AG04450 (cell line): ENCODE results near the gene STK32C. TPM values are rescaled to one million over a fixed set of nuclear protein-coding genes. Genes with fewer than 3 reads are reported as not detected.

ENCODE experiments used
- CTCF ChIA-PET: fragments of 300-600, 350-600 bp; formaldehyde crosslinking; extraction: SDS; loops from one replicate; lab custom pipeline; 2022; ENCODE audit warnings: antibody characterized with exemption, inconsistent platforms; lab: Charles Lee
- POLR2A ChIA-PET: fragments of 350-600 bp; formaldehyde crosslinking; extraction: SDS; loops from one replicate; lab custom pipeline; 2021; ENCODE audit warnings: antibody characterized with exemption, inconsistent platforms; lab: Yijun Ruan, JAX
- DNase-seq: peaks from one replicate; pipeline ENCODE4 v3.0.0-alpha.2; 2011; ENCODE audit warnings: low read depth, low spot score
- H3K27ac ChIP-seq: one replicate; pipeline ENCODE4 v1.5.1; 2012; ENCODE audit warnings: low read depth, low read length, control low read depth
- H3K27me3 ChIP-seq: one replicate; pipeline ENCODE4 v1.6.0; 2012; ENCODE audit warnings: low read length; ENCODE audit not compliant: control insufficient read depth, insufficient read depth
- H3K4me3 ChIP-seq: 2 replicates; pipeline ENCODE4 v1.5.1; 2011; ENCODE audit warnings: mild to moderate bottlenecking, low read depth, low read length, control low read depth
- H3K9me3 ChIP-seq: 2 replicates; pipeline ENCODE4 v1.5.1; 2012; ENCODE audit warnings: low read length; ENCODE audit not compliant: control insufficient read depth, insufficient read depth
- polyA plus RNA-seq: library from polyadenylated mRNA; depleted of rRNA; stranded (reverse); fragments of >200 nt; gene quantifications from 2 replicates; pipeline ENCODE4 v1.2.3, GENCODE V29; 2011
- TF ChIP-seq, protein P1 (sequence below): IDR thresholded peaks from 2 replicates; pipeline ENCODE4 v1.5.1; 2011; ENCODE audit warnings: low read depth, low read length, control low read depth, inconsistent platforms

Gene STK32C
- polyA plus RNA-seq, 1 experiment = 5.3 TPM

DNA sequence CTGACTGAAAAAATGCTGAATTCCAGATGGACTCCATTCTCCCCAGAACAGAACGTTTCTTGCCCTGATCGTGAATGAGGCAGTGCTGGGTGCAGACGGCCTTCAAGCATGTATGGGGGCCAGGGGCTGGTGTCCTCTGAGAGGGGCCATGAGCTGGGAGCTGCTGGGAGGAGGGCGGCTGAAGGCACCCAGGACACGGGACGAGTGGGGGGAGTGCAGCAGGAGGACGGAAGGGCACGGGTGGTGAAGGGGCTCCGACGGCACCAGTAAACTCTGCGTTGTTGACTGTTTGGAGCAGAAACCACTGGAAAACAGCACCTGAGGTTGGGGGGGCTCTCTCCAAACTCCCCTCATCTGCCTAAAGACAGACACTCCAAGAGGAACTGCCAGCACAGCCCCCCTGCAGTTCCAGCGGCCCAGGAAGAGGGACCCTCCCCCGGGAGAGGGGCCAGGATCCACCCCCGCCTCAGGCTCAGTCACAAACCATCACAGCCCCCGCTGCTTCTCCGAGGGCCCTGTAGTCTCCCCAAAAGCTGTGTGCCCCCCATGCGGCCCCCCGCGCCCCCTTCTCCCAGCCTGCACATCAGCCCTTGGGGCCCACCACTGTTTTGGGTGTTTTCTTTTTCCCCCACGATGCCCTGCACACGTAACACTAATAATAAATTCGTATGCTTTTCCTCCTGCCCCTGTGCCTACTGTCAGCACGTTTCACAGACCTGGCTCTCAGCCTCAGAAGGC, 65.5 kb downstream of the STK32C start:
- TF ChIP-seq, protein P1, sequence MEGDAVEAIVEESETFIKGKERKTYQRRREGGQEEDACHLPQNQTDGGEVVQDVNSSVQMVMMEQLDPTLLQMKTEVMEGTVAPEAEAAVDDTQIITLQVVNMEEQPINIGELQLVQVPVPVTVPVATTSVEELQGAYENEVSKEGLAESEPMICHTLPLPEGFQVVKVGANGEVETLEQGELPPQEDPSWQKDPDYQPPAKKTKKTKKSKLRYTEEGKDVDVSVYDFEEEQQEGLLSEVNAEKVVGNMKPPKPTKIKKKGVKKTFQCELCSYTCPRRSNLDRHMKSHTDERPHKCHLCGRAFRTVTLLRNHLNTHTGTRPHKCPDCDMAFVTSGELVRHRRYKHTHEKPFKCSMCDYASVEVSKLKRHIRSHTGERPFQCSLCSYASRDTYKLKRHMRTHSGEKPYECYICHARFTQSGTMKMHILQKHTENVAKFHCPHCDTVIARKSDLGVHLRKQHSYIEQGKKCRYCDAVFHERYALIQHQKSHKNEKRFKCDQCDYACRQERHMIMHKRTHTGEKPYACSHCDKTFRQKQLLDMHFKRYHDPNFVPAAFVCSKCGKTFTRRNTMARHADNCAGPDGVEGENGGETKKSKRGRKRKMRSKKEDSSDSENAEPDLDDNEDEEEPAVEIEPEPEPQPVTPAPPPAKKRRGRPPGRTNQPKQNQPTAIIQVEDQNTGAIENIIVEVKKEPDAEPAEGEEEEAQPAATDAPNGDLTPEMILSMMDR = no peak
- H3K4me3 ChIP-seq = no peak overlapping the region
- no peak overlapping the region for H3K27ac ChIP-seq
- DNase-seq = no peak
- ChIA-PET CTCF (interaction anchor here (0.6 kb wide), 1 partner anchor 355 kb away, joined by 3 read pairs; no protein-coding TSS in a partner anchor), POLR2A (no interaction called here)
- H3K9me3 ChIP-seq = no peaks in the 10 kb centered on the region; the same call in 1 of the 2 replicates
- peaks cover 14% of the 10 kb centered on the region for H3K27me3 ChIP-seq

DNA sequence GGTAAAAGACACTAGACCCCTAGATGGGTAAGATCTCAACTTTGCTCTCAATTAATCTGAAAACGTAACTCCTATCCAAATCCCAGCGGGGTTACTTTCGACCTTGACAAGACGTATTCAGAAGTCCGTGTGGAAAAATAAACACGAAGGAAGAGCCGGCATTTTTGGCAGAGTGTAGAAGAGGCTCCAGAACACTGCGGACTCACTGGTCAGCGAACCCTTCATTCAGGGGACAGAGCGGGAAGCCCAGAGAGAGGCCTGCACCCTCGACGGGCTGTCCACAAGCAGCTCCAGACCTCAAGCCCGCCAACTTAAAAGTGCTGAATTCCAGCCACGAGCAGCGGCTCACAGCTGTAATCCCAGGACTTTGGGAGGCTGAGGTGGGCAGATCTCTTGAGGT, 66.3 kb downstream of the STK32C start:
- peaks cover 12% of the 10 kb centered on the region for H3K27me3 ChIP-seq
- no peak overlapping the region for H3K27ac ChIP-seq
- TF ChIP-seq, protein P1 = no peak
- no peak overlapping the region for H3K4me3 ChIP-seq
- H3K9me3 ChIP-seq = no peaks in the 10 kb centered on the region; the same call in 1 of the 2 replicates
- ChIA-PET CTCF (no interaction called here), POLR2A (no interaction called here)
- DNase-seq = no peak

DNA sequence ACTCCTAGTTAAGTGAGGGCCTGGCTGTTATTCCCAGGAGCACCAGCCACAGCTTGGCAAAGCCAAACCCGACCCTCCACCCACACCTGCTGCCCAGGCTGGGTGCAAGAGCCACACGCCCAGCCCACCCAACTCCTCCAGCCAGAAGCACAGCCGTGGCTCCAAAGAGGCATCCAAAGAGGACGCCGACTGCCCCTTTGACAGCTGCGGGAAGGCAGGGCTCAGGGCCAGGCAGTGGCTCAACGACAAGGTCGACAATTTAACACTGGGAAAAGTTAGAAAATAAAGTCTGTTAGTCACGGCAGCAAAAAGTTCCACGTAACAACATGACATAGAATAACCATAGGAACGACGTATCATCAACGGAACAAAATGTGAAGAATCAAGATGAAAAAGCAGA, 66.7 kb downstream of the STK32C start:
- TF ChIP-seq, protein P1 = no peak
- Histone ChIP-seq H3K9me3 (no peaks in the 10 kb centered on the region; the same call in 1 of the 2 replicates), H3K27me3 (peaks cover 12% of the 10 kb centered on the region), H3K27ac (no peak overlapping the region), H3K4me3 (no peak overlapping the region)
- CTCF ChIA-PET = no interaction called here
- POLR2A ChIA-PET = no interaction called here
- no peak for DNase-seq

DNA sequence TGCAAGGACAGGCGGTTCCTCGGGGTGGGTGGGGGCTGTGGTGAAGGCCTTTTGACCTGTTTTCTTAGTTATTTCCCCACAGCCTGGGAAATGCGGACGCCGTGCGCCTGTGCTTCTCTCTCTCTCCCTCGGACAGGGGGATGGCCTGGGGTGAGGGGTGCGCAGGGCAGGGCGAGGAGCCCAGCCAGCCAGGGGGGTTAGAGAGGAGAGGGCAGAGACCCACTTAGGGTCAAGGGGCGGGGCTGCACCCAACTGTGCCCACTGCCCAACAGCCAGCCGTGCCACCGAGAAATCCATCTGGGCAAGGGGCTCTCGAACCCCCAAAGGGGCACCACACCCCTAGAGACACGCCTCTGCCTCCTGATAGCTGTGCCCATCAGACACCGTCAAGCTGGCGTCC, 67.2 kb downstream of the STK32C start:
- no peak overlapping the region for H3K27ac ChIP-seq
- DNase-seq = no peak
- TF ChIP-seq, protein P1 = no peak
- no peaks in the 10 kb centered on the region; the same call in 1 of the 2 replicates for H3K9me3 ChIP-seq
- CTCF ChIA-PET = no interaction called here
- H3K27me3 ChIP-seq = peaks cover 12% of the 10 kb centered on the region
- POLR2A ChIA-PET = no interaction called here
- no peak overlapping the region for H3K4me3 ChIP-seq

DNA sequence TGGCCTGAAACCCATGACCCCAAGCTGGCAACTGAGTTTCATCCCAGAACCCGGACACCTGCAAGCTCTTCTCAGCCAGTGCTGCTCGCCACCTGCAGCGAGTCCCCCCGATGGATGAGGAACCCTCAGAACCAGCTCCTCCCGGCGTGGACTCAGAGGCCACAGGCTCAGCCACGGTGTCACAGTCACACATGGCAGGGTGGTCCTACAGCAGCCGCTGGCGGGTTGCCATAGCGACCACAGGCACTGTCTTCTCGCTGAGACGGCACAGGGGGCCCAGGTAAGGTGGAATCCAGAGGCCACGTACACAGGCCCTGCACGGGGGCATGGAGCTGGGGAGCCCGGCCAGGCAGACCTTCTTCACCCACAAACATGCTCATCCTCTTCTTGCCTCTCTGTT, 67.6 kb downstream of the STK32C start:
- no peak for DNase-seq
- POLR2A ChIA-PET = no interaction called here
- TF ChIP-seq, protein P1 = no peak
- peaks cover 12% of the 10 kb centered on the region for H3K27me3 ChIP-seq
- CTCF ChIA-PET = no interaction called here
- no peak overlapping the region for H3K27ac ChIP-seq
- H3K9me3 ChIP-seq = no peaks in the 10 kb centered on the region; the same call in 1 of the 2 replicates
- no peak overlapping the region for H3K4me3 ChIP-seq
